ENCODE measurements around the gene PDZK1IP1.

Gene PDZK1IP1

GRCh38 chr1:47182676-47183235, 7.1 kb downstream of the PDZK1IP1 start:
- no peak for TF ChIP-seq CTCF (conservative IDR thresholded peaks at IDR 0.05; ENCODE audit: low read length)
- no peak for DNase-seq (ENCODE audit: low read depth)
- no peak overlapping the region for H3K4me3 ChIP-seq (ENCODE audit: low read length)

- DNase-seq (ENCODE audit: low read depth) = peak; percentile 27
- no peak for TF ChIP-seq CTCF (conservative IDR thresholded peaks at IDR 0.05; ENCODE audit: low read length)
- no peak overlapping the region for H3K4me3 ChIP-seq (ENCODE audit: low read length)
These were observed 7.7 kb downstream of the PDZK1IP1 start for GRCh38 chr1:47181955-47182675.

GRCh38 chr1:47181095-47181954, 8.5 kb downstream of the PDZK1IP1 start:
- DNase-seq (ENCODE audit: low read depth) = no peak
- TF ChIP-seq CTCF (conservative IDR thresholded peaks at IDR 0.05; ENCODE audit: low read length) = no peak
- H3K4me3 ChIP-seq (ENCODE audit: low read length) = no peak overlapping the region

- DNase-seq (ENCODE audit: low read depth) = peak; percentile 16
These were observed 9.2 kb downstream of the PDZK1IP1 start for GRCh38 chr1:47180603-47181094.

GRCh38 chr1:47179988-47180563, 9.8 kb downstream of the PDZK1IP1 start:
- TF ChIP-seq CTCF (conservative IDR thresholded peaks at IDR 0.05; ENCODE audit: low read length) = no peak
- DNase-seq (ENCODE audit: low read depth) = no peak
- peak overlapping the region; percentile 68 for H3K4me3 ChIP-seq (ENCODE audit: low read length)

More at GRCh38 chr1:47180603-47181094, 9.2 kb downstream of the PDZK1IP1 start:
- TF ChIP-seq CTCF (conservative IDR thresholded peaks at IDR 0.05; ENCODE audit: low read length) = no peak
- H3K4me3 ChIP-seq (ENCODE audit: low read length) = no peak overlapping the region

- peak; percentile 96 for DNase-seq (ENCODE audit: low read depth)
- peak; percentile 94 for TF ChIP-seq CTCF (conservative IDR thresholded peaks at IDR 0.05; ENCODE audit: low read length)
- H3K4me3 ChIP-seq (ENCODE audit: low read length) = peak overlapping the region; percentile 68
These were observed 10.5 kb downstream of the PDZK1IP1 start for GRCh38 chr1:47179017-47179987.

All from AG10803 (cell line).